ENCODE measurements around the gene PRPF19. TPM values are rescaled to one million over a fixed set of nuclear protein-coding genes. Genes with fewer than 3 reads are reported as not detected.

Gene PRPF19
- total and polyA plus RNA-seq, 3 donors from 2014 or later, result 71.6 to 109 (median 79.8) TPM

DNA sequence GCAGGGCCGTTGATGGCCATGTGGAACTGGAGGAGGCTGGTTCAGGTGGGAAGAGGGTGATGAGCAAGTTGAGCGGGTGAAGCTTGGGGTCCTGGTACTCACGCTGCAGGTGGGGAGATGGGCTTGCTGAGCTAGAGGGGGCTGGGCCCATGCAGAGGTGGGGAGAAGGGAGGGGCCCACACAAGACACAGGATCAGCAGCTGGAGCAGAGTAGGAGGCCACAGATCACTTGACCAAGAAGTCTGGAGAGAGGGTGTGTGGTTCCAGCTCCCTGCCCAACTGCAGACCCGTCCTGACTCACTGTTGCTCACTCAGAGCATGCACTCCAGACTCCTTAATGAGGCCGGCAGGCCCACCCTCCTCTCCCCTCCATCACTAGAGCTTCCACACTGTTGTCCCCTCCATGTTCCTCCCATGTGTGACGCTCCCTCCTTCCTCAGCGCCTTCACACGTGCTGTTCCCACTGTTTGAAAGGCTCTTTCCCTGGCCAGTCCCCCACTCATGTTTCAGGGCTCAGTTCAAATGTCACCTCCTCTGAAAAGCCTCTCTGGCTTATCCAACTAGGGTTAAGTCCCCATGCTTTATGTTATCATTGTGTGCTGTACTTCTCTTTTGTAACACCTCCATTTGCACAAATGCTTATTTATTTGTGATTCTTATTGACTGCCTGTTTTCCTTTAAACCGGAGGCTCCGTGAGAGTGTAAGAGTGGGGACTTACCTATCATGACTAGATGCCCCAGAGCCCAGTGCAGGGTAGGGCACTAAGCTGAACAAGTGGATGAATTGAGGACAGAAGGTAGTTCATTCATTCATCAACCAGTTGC lies 62.1 kb downstream of the PRPF19 start:
- H3K9me3 ChIP-seq, result no peaks in the 10 kb centered on the region
- no peaks in the 10 kb centered on the region for H3K27me3 ChIP-seq
- no peak for DNase-seq
- H3K36me3 ChIP-seq (ENCODE audit: low read depth, missing control alignments), result no peaks in the 10 kb centered on the region
- peaks cover 32% of the 10 kb centered on the region for H3K4me1 ChIP-seq
- H3K4me3 ChIP-seq, result no peak overlapping the region
- TF ChIP-seq POLR2A (IDR thresholded peaks at IDR 0.05), result no peak
- TF ChIP-seq, protein P1, sequence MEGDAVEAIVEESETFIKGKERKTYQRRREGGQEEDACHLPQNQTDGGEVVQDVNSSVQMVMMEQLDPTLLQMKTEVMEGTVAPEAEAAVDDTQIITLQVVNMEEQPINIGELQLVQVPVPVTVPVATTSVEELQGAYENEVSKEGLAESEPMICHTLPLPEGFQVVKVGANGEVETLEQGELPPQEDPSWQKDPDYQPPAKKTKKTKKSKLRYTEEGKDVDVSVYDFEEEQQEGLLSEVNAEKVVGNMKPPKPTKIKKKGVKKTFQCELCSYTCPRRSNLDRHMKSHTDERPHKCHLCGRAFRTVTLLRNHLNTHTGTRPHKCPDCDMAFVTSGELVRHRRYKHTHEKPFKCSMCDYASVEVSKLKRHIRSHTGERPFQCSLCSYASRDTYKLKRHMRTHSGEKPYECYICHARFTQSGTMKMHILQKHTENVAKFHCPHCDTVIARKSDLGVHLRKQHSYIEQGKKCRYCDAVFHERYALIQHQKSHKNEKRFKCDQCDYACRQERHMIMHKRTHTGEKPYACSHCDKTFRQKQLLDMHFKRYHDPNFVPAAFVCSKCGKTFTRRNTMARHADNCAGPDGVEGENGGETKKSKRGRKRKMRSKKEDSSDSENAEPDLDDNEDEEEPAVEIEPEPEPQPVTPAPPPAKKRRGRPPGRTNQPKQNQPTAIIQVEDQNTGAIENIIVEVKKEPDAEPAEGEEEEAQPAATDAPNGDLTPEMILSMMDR (IDR thresholded peaks at IDR 0.05), result no peak
- intact Hi-C loops (cut with DNase I; ENCODE audit: low total_unique reads), result no loop called here
- H3K27ac ChIP-seq, result no peak overlapping the region
- 60 to 69% methylated on average over 10 of the region's 10 CpGs for WGBS, 2 donors

DNA sequence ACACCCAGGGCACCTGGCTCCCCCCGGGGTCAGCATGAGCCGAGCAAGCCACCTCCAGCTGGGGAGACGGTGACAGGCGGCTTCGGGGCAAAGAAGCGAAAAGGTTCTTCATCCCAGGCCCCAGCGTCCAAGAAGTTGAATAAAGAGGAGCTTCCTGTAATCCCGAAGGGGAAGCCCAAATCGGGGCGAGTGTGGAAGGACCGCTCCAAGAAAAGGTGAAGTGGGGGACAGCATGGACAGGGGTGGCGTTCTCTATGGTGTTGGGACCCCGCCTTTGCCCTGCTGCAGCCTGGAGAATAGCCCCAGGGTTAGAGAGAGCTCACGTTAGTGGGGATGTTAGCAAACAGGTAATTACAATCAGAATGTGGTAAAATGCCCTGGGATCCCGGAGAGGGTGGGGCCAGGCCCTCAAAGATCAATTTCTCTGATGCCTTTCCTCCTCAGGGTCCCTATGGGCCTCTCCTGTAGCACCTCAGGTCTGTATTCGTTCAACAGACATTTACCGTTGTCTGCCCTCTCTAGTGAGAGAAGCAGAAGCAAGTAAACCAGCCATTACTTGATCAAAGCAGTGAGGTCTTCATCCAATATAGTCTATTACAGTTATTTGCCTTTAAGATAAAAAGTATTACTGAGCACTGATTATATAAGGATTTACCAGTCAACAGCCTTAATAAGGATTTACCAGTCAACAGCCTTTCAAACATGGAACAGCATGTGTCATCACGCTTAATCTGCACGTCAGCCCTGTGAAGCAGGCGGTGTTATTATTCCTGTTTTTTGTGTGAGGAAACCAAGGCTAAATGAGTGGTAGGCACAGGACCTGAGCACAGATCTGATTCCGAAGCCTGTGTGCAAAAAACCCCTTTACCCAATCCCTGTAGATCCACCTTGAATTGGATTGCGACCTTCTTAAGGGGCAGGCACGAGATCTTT lies 63.5 kb downstream of the PRPF19 start:
- no peaks in the 10 kb centered on the region for H3K27me3 ChIP-seq
- peaks cover 32% of the 10 kb centered on the region for H3K4me1 ChIP-seq
- intact Hi-C loops (cut with DNase I; ENCODE audit: low total_unique reads), result no loop called here
- no peak for DNase-seq
- H3K4me3 ChIP-seq, result peak overlapping the region; percentile 78 to 85
- H3K9me3 ChIP-seq, result no peaks in the 10 kb centered on the region
- no peak for TF ChIP-seq POLR2A (IDR thresholded peaks at IDR 0.05)
- TF ChIP-seq, protein P1 (IDR thresholded peaks at IDR 0.05), result no peak
- H3K36me3 ChIP-seq (ENCODE audit: low read depth, missing control alignments), result no peaks in the 10 kb centered on the region
- peak overlapping the region; percentile 19 to 84 for H3K27ac ChIP-seq
- 15% methylated on average over 23 of the region's 23 CpGs for WGBS, 2 donors

- Histone ChIP-seq H3K27ac (peak within 1 kb of the TSS; percentile 19 to 84), H3K36me3 (ENCODE audit: low read depth, missing control alignments) (no peaks in the 10 kb centered on the region), H3K4me3 (peak within 1 kb of the TSS; percentile 78 to 85), H3K9me3 (no peaks in the 10 kb centered on the region), H3K4me1 (peaks cover 32% of the 10 kb centered on the region), H3K27me3 (no peaks in the 10 kb centered on the region)
- intact Hi-C loops (cut with DNase I; ENCODE audit: low total_unique reads), result no loop called here
- DNase-seq, result peak; percentile 98
- TF ChIP-seq POLR2A (IDR thresholded peaks at IDR 0.05), result no peak
- TF ChIP-seq, protein P1 (IDR thresholded peaks at IDR 0.05), result peak in 1 of 3 experiments; percentile 37
- 0 to 1% methylated on average over 16 to 57 of the region's 57 CpGs for WGBS, 2 donors
Observed at GRCh38 chr11:60841797-60842667, 64.4 kb downstream of the PRPF19 start, which contains the start of gene CCDC86. Gene CCDC86, plus strand, starts transcription at chr11:60842113. Its CDS starts 12 bp downstream, at chr11:60842125.

Other genes starting within 250 kb of the PRPF19 start
- under 1 TPM; 0.31 to 0.43 TPM for gene MS4A8, start 207.0 kb downstream of the PRPF19 start, total RNA-seq
- gene MS4A8, start 207.0 kb downstream of the PRPF19 start, polyA plus RNA-seq (ENCODE audit: insufficient read depth, low read depth, low replicate concordance), result 3.3 TPM
- under 1 TPM in 1 of 2 donors, not detected in 1; 0.50 TPM for gene MS4A18, start 181.9 kb downstream of the PRPF19 start, total RNA-seq
- gene MS4A18, start 181.9 kb downstream of the PRPF19 start, polyA plus RNA-seq (ENCODE audit: insufficient read depth, low read depth, low replicate concordance), result 0.96 TPM
- gene MS4A15, start 149.7 kb downstream of the PRPF19 start, total RNA-seq, result under 1 TPM; 0.31 to 0.56 TPM
- gene MS4A15, start 149.7 kb downstream of the PRPF19 start, polyA plus RNA-seq (ENCODE audit: insufficient read depth, low read depth, low replicate concordance), result 0.82 TPM
- under 1 TPM in 1 of 2 donors, not detected in 1; 0.25 TPM for gene MS4A10, start 121.3 kb downstream of the PRPF19 start, total RNA-seq
- not detected for gene MS4A10, start 121.3 kb downstream of the PRPF19 start, polyA plus RNA-seq (ENCODE audit: insufficient read depth, low read depth, low replicate concordance)
- 10 to 100 TPM; 60.7 to 64.7 TPM for gene CCDC86, start 64.5 kb downstream of the PRPF19 start, total RNA-seq
- 134 TPM for gene CCDC86, start 64.5 kb downstream of the PRPF19 start, polyA plus RNA-seq (ENCODE audit: insufficient read depth, low read depth, low replicate concordance)
- gene PTGDR2, start 50.6 kb downstream of the PRPF19 start, total RNA-seq, result 1 to 10 TPM in 1 of 2 donors, under 1 TPM in 1; 0.81 to 1.5 TPM
- gene PTGDR2, start 50.6 kb downstream of the PRPF19 start, polyA plus RNA-seq (ENCODE audit: insufficient read depth, low read depth, low replicate concordance), result 0.28 TPM
- gene ZP1, start 39.0 kb downstream of the PRPF19 start, total RNA-seq, result 1 to 10 TPM; 3.5 to 4.0 TPM
- gene ZP1, start 39.0 kb downstream of the PRPF19 start, polyA plus RNA-seq (ENCODE audit: insufficient read depth, low read depth, low replicate concordance), result 11.2 TPM
- gene TMEM109, start 7.6 kb upstream of the PRPF19 start, total RNA-seq, result 10 to 100 TPM; 28.1 to 46.7 TPM
- gene TMEM109, start 7.6 kb upstream of the PRPF19 start, polyA plus RNA-seq (ENCODE audit: insufficient read depth, low read depth, low replicate concordance), result 59.1 TPM
- 10 to 100 TPM; 21.7 to 39.0 TPM for gene TMEM132A, start 17.9 kb upstream of the PRPF19 start, total RNA-seq
- 17.8 TPM for gene TMEM132A, start 17.9 kb upstream of the PRPF19 start, polyA plus RNA-seq (ENCODE audit: insufficient read depth, low read depth, low replicate concordance)
- gene SLC15A3, start 45.6 kb upstream of the PRPF19 start, total RNA-seq, result 1 to 10 TPM; 8.0 to 9.3 TPM
- gene SLC15A3, start 45.6 kb upstream of the PRPF19 start, polyA plus RNA-seq (ENCODE audit: insufficient read depth, low read depth, low replicate concordance), result 24.4 TPM
- gene CD6, start 65.1 kb upstream of the PRPF19 start, total RNA-seq, result 1 to 10 TPM in 1 of 2 donors, under 1 TPM in 1; 0.87 to 1.6 TPM
- gene CD6, start 65.1 kb upstream of the PRPF19 start, polyA plus RNA-seq (ENCODE audit: insufficient read depth, low read depth, low replicate concordance), result 3.1 TPM
- 1 to 10 TPM; 1.5 TPM for gene CD5, start 195.9 kb upstream of the PRPF19 start, total RNA-seq
- gene CD5, start 195.9 kb upstream of the PRPF19 start, polyA plus RNA-seq (ENCODE audit: insufficient read depth, low read depth, low replicate concordance), result 2.0 TPM